Parathyroid adenoma (tissue), 2 donors: ENCODE results near the gene TMEM263.

ENCODE experiments used
- H2AFZ ChIP-seq: fragments of 300-600 bp; sonication (generic); one replicate; pipeline ENCODE4 v1.7.0; 2017; ENCODE audit warnings: antibody characterized with exemption, mild to moderate bottlenecking
- H3K27ac ChIP-seq: fragments of 300-600 bp; sonication (generic); one replicate; pipeline ENCODE4 v1.7.0; 2017
- H3K27me3 ChIP-seq: fragments of 300-600 bp; sonication (generic); one replicate; pipeline ENCODE4 v1.7.0; 2017; ENCODE audit warnings: low read length; ENCODE audit not compliant: control insufficient read depth, insufficient read depth
- H3K36me3 ChIP-seq: fragments of 300-600 bp; sonication (generic); one replicate; pipeline ENCODE4 v1.7.0; 2017; ENCODE audit warnings: low read length; ENCODE audit not compliant: control insufficient read depth, insufficient read depth
- H3K4me1 ChIP-seq: fragments of 300-600 bp; sonication (generic); one replicate; pipeline ENCODE4 v1.7.0; 2017; ENCODE audit warnings: control low read depth
- H3K4me2 ChIP-seq: fragments of 300-600 bp; sonication (generic); one replicate; pipeline ENCODE4 v1.7.0; 2017; ENCODE audit warnings: low read length
- H3K4me3 ChIP-seq: fragments of 300-600 bp; sonication (generic); one replicate; pipeline ENCODE4 v1.7.0; 2017; ENCODE audit warnings: low read depth, low read length
- H3K79me2 ChIP-seq: fragments of 300-600 bp; sonication (generic); one replicate; pipeline ENCODE4 v1.7.0; 2017; ENCODE audit warnings: control low read depth
- H3K9ac ChIP-seq: fragments of 300-600 bp; sonication (generic); one replicate; pipeline ENCODE4 v1.7.0; 2017; ENCODE audit warnings: mild to moderate bottlenecking
- H3K9me3 ChIP-seq: fragments of 300-600 bp; sonication (generic); one replicate; pipeline ENCODE4 v1.7.0; 2017; ENCODE audit warnings: low read length; ENCODE audit not compliant: control insufficient read depth
- CTCF ChIP-seq: fragments of 300-600 bp; sonication (generic); IDR thresholded peaks from one replicate; pipeline ENCODE4 v1.7.0; 2017; ENCODE audit warnings: antibody characterized with exemption, mild to moderate bottlenecking
- donor health status: primary hyperparathyroidism.

TMEM263 gene

GRCh38 chr12:107007411-107007810, 51.7 kb downstream of the TMEM263 start:
- Histone ChIP-seq H3K4me2 (no peak overlapping the region), H3K9ac (no peak overlapping the region), H3K27me3 (no peaks in the 10 kb centered on the region), H3K27ac (no peak overlapping the region), H3K36me3 (no peaks in the 10 kb centered on the region), H3K79me2 (no peaks in the 10 kb centered on the region), H3K9me3 (no peaks in the 10 kb centered on the region), H3K4me3 (no peak overlapping the region), H2AFZ (no peak overlapping the region), H3K4me1 (no peaks in the 10 kb centered on the region)
- no peak for TF ChIP-seq CTCF

- no peak overlapping the region for H3K4me2 ChIP-seq
- H3K9ac ChIP-seq, result no peak overlapping the region
- no peak overlapping the region for H3K4me3 ChIP-seq
- no peaks in the 10 kb centered on the region for H3K27me3 ChIP-seq
- H3K9me3 ChIP-seq, result no peaks in the 10 kb centered on the region
- no peak overlapping the region for H3K27ac ChIP-seq
- H3K79me2 ChIP-seq, result no peaks in the 10 kb centered on the region
- no peaks in the 10 kb centered on the region for H3K4me1 ChIP-seq
- no peak overlapping the region for H2AFZ ChIP-seq
- no peak for TF ChIP-seq CTCF
- no peaks in the 10 kb centered on the region for H3K36me3 ChIP-seq
These were observed 55.8 kb downstream of the TMEM263 start for GRCh38 chr12:107011519-107011918.

GRCh38 chr12:107012736-107013425, 57.2 kb downstream of the TMEM263 start:
- Histone ChIP-seq H2AFZ (no peak overlapping the region), H3K79me2 (no peaks in the 10 kb centered on the region), H3K4me2 (no peak overlapping the region), H3K27me3 (no peaks in the 10 kb centered on the region), H3K4me3 (no peak overlapping the region), H3K36me3 (no peaks in the 10 kb centered on the region), H3K4me1 (no peaks in the 10 kb centered on the region), H3K9ac (no peak overlapping the region), H3K27ac (no peak overlapping the region), H3K9me3 (no peaks in the 10 kb centered on the region)
- no peak for TF ChIP-seq CTCF

- H3K9me3 ChIP-seq, result no peaks in the 10 kb centered on the region
- no peak overlapping the region for H3K27ac ChIP-seq
- H2AFZ ChIP-seq, result no peak overlapping the region
- no peak overlapping the region for H3K9ac ChIP-seq
- no peaks in the 10 kb centered on the region for H3K4me1 ChIP-seq
- no peaks in the 10 kb centered on the region for H3K27me3 ChIP-seq
- no peak overlapping the region for H3K4me2 ChIP-seq
- TF ChIP-seq CTCF, result no peak
- H3K36me3 ChIP-seq, result no peaks in the 10 kb centered on the region
- no peaks in the 10 kb centered on the region for H3K79me2 ChIP-seq
- H3K4me3 ChIP-seq, result no peak overlapping the region
These were observed 58.3 kb downstream of the TMEM263 start for GRCh38 chr12:107014055-107014454.

- no peak overlapping the region for H3K9ac ChIP-seq
- no peak overlapping the region for H3K4me2 ChIP-seq
- no peaks in the 10 kb centered on the region for H3K36me3 ChIP-seq
- no peak for TF ChIP-seq CTCF
- no peak overlapping the region for H2AFZ ChIP-seq
- no peaks in the 10 kb centered on the region for H3K27me3 ChIP-seq
- H3K4me3 ChIP-seq, result no peak overlapping the region
- H3K9me3 ChIP-seq, result no peaks in the 10 kb centered on the region
- no peaks in the 10 kb centered on the region for H3K4me1 ChIP-seq
- H3K27ac ChIP-seq, result no peak overlapping the region
- no peaks in the 10 kb centered on the region for H3K79me2 ChIP-seq
These were observed 61.3 kb downstream of the TMEM263 start for GRCh38 chr12:107017042-107017441.
